ENCODE results near the gene PTPRM. TPM values are rescaled to one million over a fixed set of nuclear protein-coding genes. Genes with fewer than 3 reads are reported as not detected.
A peak's percentile ranks its signal among the peaks of the same experiment; 100 is the strongest.

PTPRM gene
- polyA plus RNA-seq, 1 donor (not counting 4 experiments of a cell fraction or from before 2014, with no cell fraction given): 54.5 TPM

GRCh38 chr18:7619676-7620075, 52.6 kb downstream of the PTPRM start:
- no peak for FAIRE-seq
- no peak for DNase-seq (ENCODE audit: low read depth, low spot score)
- no peak overlapping the region for H3K27ac ChIP-seq (ENCODE audit: control insufficient read depth, insufficient read depth, low read length)
- H3K4me2 ChIP-seq (ENCODE audit: control insufficient read depth, extremely low read depth, insufficient read depth, low read depth, low read length): no peak overlapping the region
- H3K79me2 ChIP-seq (ENCODE audit: control insufficient read depth, insufficient read depth, low read length): peaks cover 14% of the 10 kb centered on the region
- H2AFZ ChIP-seq (ENCODE audit: control insufficient read depth, low read length): no peak overlapping the region
- no peak for TF ChIP-seq CTCF (optimal IDR thresholded peaks at IDR 0.05 in 1 of 3, IDR thresholded peaks at IDR 0.05 in 1 of 3, conservative IDR thresholded peaks at IDR 0.05 in 1 of 3; ENCODE audit: extremely low read depth in 1 of 3, insufficient read depth in 2 of 3, low read length in 3 of 3)
- no peak for TF ChIP-seq EZH2 (IDR thresholded peaks at IDR 0.05; ENCODE audit: low read length)
- H3K36me3 ChIP-seq (ENCODE audit: control insufficient read depth in 2 of 2, extremely low read depth in 1 of 2, insufficient read depth in 2 of 2, low read length in 2 of 2): no peaks in the 10 kb centered on the region
- peaks cover 12% of the 10 kb centered on the region for H3K4me1 ChIP-seq (ENCODE audit: control insufficient read depth, extremely low read depth, insufficient read depth, low read length)
- H3K27me3 ChIP-seq (ENCODE audit: control insufficient read depth, extremely low read depth, insufficient read depth, low read length): no peaks in the 10 kb centered on the region
- H3K9me1 ChIP-seq (ENCODE audit: control insufficient read depth, extremely low read depth, insufficient read depth, low read length): no peaks in the 10 kb centered on the region
- H4K20me1 ChIP-seq (ENCODE audit: control insufficient read depth, extremely low read depth, insufficient read depth, low read length): no peaks in the 10 kb centered on the region
- no peak overlapping the region for H3K4me3 ChIP-seq (ENCODE audit: control insufficient read depth in 2 of 3, extremely low read depth in 1 of 3, insufficient read depth in 2 of 3, low read depth in 1 of 3, low read length in 3 of 3)
- dilution Hi-C loops (cut with MboI; ENCODE audit: extremely low pct_ligation_motif_present, low sequenced_read_pairs): no loop called here
- H3K9ac ChIP-seq (ENCODE audit: control insufficient read depth, extremely low read depth, insufficient read depth, low read length): no peak overlapping the region
- H3K9me3 ChIP-seq (ENCODE audit: control insufficient read depth, low read depth, low read length): no peaks in the 10 kb centered on the region

GRCh38 chr18:7622721-7623120, 55.6 kb downstream of the PTPRM start:
- Histone ChIP-seq H4K20me1 (ENCODE audit: control insufficient read depth, extremely low read depth, insufficient read depth, low read length) (no peaks in the 10 kb centered on the region), H3K4me2 (ENCODE audit: control insufficient read depth, extremely low read depth, insufficient read depth, low read depth, low read length) (peak overlapping the region; percentile 9), H3K9ac (ENCODE audit: control insufficient read depth, extremely low read depth, insufficient read depth, low read length) (no peak overlapping the region), H3K4me3 (ENCODE audit: control insufficient read depth in 2 of 3, extremely low read depth in 1 of 3, insufficient read depth in 2 of 3, low read depth in 1 of 3, low read length in 3 of 3) (no peak overlapping the region), H3K27ac (ENCODE audit: control insufficient read depth, insufficient read depth, low read length) (no peak overlapping the region), H2AFZ (ENCODE audit: control insufficient read depth, low read length) (no peak overlapping the region), H3K9me3 (ENCODE audit: control insufficient read depth, low read depth, low read length) (no peaks in the 10 kb centered on the region), H3K9me1 (ENCODE audit: control insufficient read depth, extremely low read depth, insufficient read depth, low read length) (no peaks in the 10 kb centered on the region), H3K4me1 (ENCODE audit: control insufficient read depth, extremely low read depth, insufficient read depth, low read length) (peaks cover 20% of the 10 kb centered on the region), H3K36me3 (ENCODE audit: control insufficient read depth in 2 of 2, extremely low read depth in 1 of 2, insufficient read depth in 2 of 2, low read length in 2 of 2) (no peaks in the 10 kb centered on the region), H3K27me3 (ENCODE audit: control insufficient read depth, extremely low read depth, insufficient read depth, low read length) (no peaks in the 10 kb centered on the region), H3K79me2 (ENCODE audit: control insufficient read depth, insufficient read depth, low read length) (peaks cover 6% of the 10 kb centered on the region)
- dilution Hi-C loops (cut with MboI; ENCODE audit: extremely low pct_ligation_motif_present, low sequenced_read_pairs): no loop called here
- TF ChIP-seq EZH2 (IDR thresholded peaks at IDR 0.05; ENCODE audit: low read length) (no peak), CTCF (optimal IDR thresholded peaks at IDR 0.05 in 1 of 3, IDR thresholded peaks at IDR 0.05 in 1 of 3, conservative IDR thresholded peaks at IDR 0.05 in 1 of 3; ENCODE audit: extremely low read depth in 1 of 3, insufficient read depth in 2 of 3, low read length in 3 of 3) (no peak)
- FAIRE-seq: no peak
- no peak for DNase-seq (ENCODE audit: low read depth, low spot score)
